ENCODE data around the gene FBXL19. TPM values are rescaled to one million over a fixed set of nuclear protein-coding genes. Genes with fewer than 3 reads are reported as not detected.

The FBXL19 gene
- total and polyA plus RNA-seq, 9 of the 15 experiments (the other 6 are each of a cell fraction or from before 2014, with no cell fraction given), result 0.13 to 48.0 (median 13.5) TPM; not detected in 1

- TF ChIP-seq ZNF134 (CRISPR knock-in tag; conservative IDR thresholded peaks at IDR 0.05) (no peak), ZNF274 (IDR thresholded peaks at IDR 0.05; ENCODE audit: borderline replicate concordance, low read depth, low read length) (no peak), PHTF2 (CRISPR knock-in tag; IDR thresholded peaks at IDR 0.05) (no peak), E2F1 (CRISPR knock-in tag; IDR thresholded peaks at IDR 0.05) (peak; percentile 54; the same call in 1 of the 2 replicates), GMEB1 (CRISPR knock-in tag; IDR thresholded peaks at IDR 0.05) (peak; percentile 50; the same call in 1 of the 2 replicates), ZNF217 (CRISPR knock-in tag; IDR thresholded peaks at IDR 0.05) (no peak), NCOA2 (IDR thresholded peaks at IDR 0.05; ENCODE audit: partially characterized antibody in 2 of 2) (no peak), SAFB (IDR thresholded peaks at IDR 0.05; ENCODE audit: borderline replicate concordance, low read depth, low read length) (no peak), ZNF644 (tag; IDR thresholded peaks at IDR 0.05; ENCODE audit: low read depth) (peak; percentile 18; the same call in 1 of the 2 replicates), MLLT1 (IDR thresholded peaks at IDR 0.05) (no peak), ZNF165 (CRISPR knock-in tag; IDR thresholded peaks at IDR 0.05; ENCODE audit: borderline replicate concordance) (peak; percentile 59; the same call in 1 of the 2 replicates), EGR1 (conservative IDR thresholded peaks at IDR 0.05) (no peak), SMAD3 (CRISPR knock-in tag; conservative IDR thresholded peaks at IDR 0.05) (0 out of 2 replicates have a peak, but pooled peaks have one; percentile 36), MAFG (tag; conservative IDR thresholded peaks at IDR 0.05) (no peak), TBP (optimal IDR thresholded peaks at IDR 0.05; ENCODE audit: low read depth, low read length) (peak; percentile 71), CHD4 (IDR thresholded peaks at IDR 0.05; ENCODE audit: insufficient read depth, insufficient replicate concordance, low read depth, low read length, poor library complexity, severe bottlenecking) (no peak), E2F5 (CRISPR knock-in tag; IDR thresholded peaks at IDR 0.05) (no peak), ZNF583 (CRISPR knock-in tag; IDR thresholded peaks at IDR 0.05) (peak; percentile 22; the same call in 1 of the 2 replicates), MED1 (CRISPR knock-in tag; IDR thresholded peaks at IDR 0.05; ENCODE audit: borderline replicate concordance) (no peak), DIDO1 (tag; IDR thresholded peaks at IDR 0.05; ENCODE audit: low read depth) (peak; percentile 79; the same call in 1 of the 2 replicates), HLTF (IDR thresholded peaks at IDR 0.05) (peak; percentile 34; the same call in 1 of the 2 replicates), ZNF232 (CRISPR knock-in tag; IDR thresholded peaks at IDR 0.05) (no peak), BRF1 (IDR thresholded peaks at IDR 0.05; ENCODE audit: borderline replicate concordance, extremely low read depth, insufficient read length) (no peak)
Observed at GRCh38 chr16:30957456-30958174, 34.2 kb downstream of the FBXL19 start, which contains the start of gene SETD1A (continued).

Data from K562 (cell line).